Tibial artery (tissue), 4 donors: ENCODE measurements around the gene ZNF576.

Experiments used
- DNase-seq, 2 donors: peaks; one replicate each; pipeline ENCODE4 v3.0.0-alpha.2; 2019
- H3K27ac ChIP-seq, 2 donors: fragments of 200-600 bp; sonication (generic) in 1 of 2; 1 replicate in 1 of 2; 2 replicates in 1 of 2; pipeline ENCODE4 v1.5.1; 2018 to 2019; ENCODE audit warnings: mild to moderate bottlenecking in 1 of 2
- H3K27me3 ChIP-seq, 2 donors: fragments of 200-600 bp; sonication (generic) in 1 of 2; one replicate each; pipeline versions ENCODE4 v1.5.1 to v1.6.0; 2016 to 2019
- H3K36me3 ChIP-seq, 3 donors: fragments of 200-600 bp; sonication (generic) in 2 of 3; one replicate each; pipeline ENCODE4 v1.5.1; 2016 to 2019; ENCODE audit warnings: mild to moderate bottlenecking in 2 of 3
- H3K4me1 ChIP-seq, 4 donors: fragments of 200-600 bp; sonication (generic) in 2 of 4; 1 replicate in 3 of 4; 2 replicates in 1 of 4; pipeline ENCODE4 v1.5.1; 2016 to 2019
- H3K4me3 ChIP-seq, 2 donors: fragments of 200-600 bp; sonication (generic) in 1 of 2; 1 replicate in 1 of 2; 2 replicates in 1 of 2; pipeline ENCODE4 v1.5.1; 2018 to 2019; ENCODE audit warnings: mild to moderate bottlenecking in 2 of 2
- H3K9me3 ChIP-seq, 3 donors: fragments of 200-600 bp; sonication (generic) in 1 of 3; one replicate each; pipeline ENCODE4 v1.5.1; 2016 to 2019
- intact Hi-C: fragments of 100-400 bp; cut with DNase I; formaldehyde crosslinking; loops from one replicate; pipeline ENCODE4 v1.15.0; 2023; ENCODE audit warnings: low total_unique reads
- TF ChIP-seq, protein P1 (sequence below), 2 experiments: fragments of 200-600 bp in 1 of 2; fragments of 450-650 bp in 1 of 2; IDR thresholded peaks; one replicate each; pipeline ENCODE4 v1.5.1; 2017 to 2019; ENCODE audit warnings: antibody characterized with exemption in 2 of 2, mild to moderate bottlenecking in 1 of 2, moderate library complexity in 1 of 2

The ZNF576 gene

GRCh38 chr19:43575955-43576878, 20.2 kb upstream of the ZNF576 start:
- TF ChIP-seq, protein P1, sequence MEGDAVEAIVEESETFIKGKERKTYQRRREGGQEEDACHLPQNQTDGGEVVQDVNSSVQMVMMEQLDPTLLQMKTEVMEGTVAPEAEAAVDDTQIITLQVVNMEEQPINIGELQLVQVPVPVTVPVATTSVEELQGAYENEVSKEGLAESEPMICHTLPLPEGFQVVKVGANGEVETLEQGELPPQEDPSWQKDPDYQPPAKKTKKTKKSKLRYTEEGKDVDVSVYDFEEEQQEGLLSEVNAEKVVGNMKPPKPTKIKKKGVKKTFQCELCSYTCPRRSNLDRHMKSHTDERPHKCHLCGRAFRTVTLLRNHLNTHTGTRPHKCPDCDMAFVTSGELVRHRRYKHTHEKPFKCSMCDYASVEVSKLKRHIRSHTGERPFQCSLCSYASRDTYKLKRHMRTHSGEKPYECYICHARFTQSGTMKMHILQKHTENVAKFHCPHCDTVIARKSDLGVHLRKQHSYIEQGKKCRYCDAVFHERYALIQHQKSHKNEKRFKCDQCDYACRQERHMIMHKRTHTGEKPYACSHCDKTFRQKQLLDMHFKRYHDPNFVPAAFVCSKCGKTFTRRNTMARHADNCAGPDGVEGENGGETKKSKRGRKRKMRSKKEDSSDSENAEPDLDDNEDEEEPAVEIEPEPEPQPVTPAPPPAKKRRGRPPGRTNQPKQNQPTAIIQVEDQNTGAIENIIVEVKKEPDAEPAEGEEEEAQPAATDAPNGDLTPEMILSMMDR (IDR thresholded peaks at IDR 0.05), result no peak
- Histone ChIP-seq H3K4me1 (peaks cover 0 to 26% (median 11%) of the 10 kb centered on the region in 4 donors), H3K9me3 (no peaks in the 10 kb centered on the region), H3K27me3 (no peaks in the 10 kb centered on the region), H3K4me3 (peak overlapping the region; percentile 76 to 77), H3K27ac (peak overlapping the region; percentile 63 to 77), H3K36me3 (peaks cover 0 to 13% (median 4%) of the 10 kb centered on the region in 3 donors)
- DNase-seq, result no peak
- intact Hi-C loops, result loop anchor here (1.0 kb wide), 1 partner anchor 20 kb away; the partner anchor contains the start of genes IRGQ and ZNF576

- TF ChIP-seq, protein P1 (IDR thresholded peaks at IDR 0.05), result no peak
- Histone ChIP-seq H3K9me3 (no peaks in the 10 kb centered on the region), H3K36me3 (no peaks in the 10 kb centered on the region), H3K27me3 (no peaks in the 10 kb centered on the region), H3K4me3 (no peak overlapping the region), H3K27ac (no peak overlapping the region), H3K4me1 (peaks cover 0 to 31% (median 14%) of the 10 kb centered on the region in 4 donors)
- intact Hi-C loops, result no loop called here
- no peak for DNase-seq
Measured at GRCh38 chr19:43578787-43579186, 17.6 kb upstream of the ZNF576 start.

DNA sequence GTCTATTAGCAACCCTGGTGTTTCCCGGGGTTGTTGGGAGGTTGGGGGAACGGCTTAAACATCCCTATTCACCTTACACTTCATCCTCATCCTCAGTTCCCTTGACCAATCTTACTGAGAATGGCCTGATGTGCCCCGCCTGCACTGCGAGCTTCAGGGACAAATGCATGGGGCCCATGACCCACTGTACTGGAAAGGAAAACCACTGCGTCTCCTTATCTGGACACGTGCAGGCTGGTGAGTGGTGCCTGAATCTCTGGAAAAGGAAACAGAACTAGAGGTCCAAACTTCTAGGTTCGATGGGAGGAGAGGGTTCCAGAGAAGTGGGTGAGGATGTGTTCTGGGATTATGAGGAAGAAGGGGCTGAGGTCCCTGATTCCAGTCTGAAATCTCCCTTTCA, 14.9 kb upstream of the ZNF576 start:
- intact Hi-C loops, result no loop called here
- DNase-seq, result no peak
- H3K27ac ChIP-seq, result peak overlapping the region in 1 of 2 donors; percentile 65

GRCh38 chr19:43582495-43582894, 13.9 kb upstream of the ZNF576 start:
- H3K4me3 ChIP-seq, result no peak overlapping the region
- H3K36me3 ChIP-seq, result no peaks in the 10 kb centered on the region
- peaks cover 0 to 16% (median 3%) of the 10 kb centered on the region in 4 donors for H3K4me1 ChIP-seq
- intact Hi-C loops, result no loop called here
- DNase-seq, result no peak
- TF ChIP-seq, protein P1 (IDR thresholded peaks at IDR 0.05), result no peak
- no peaks in the 10 kb centered on the region for H3K27me3 ChIP-seq
- no peaks in the 10 kb centered on the region for H3K9me3 ChIP-seq
- no peak overlapping the region for H3K27ac ChIP-seq

More for the DNA sequence above, 14.9 kb upstream of the ZNF576 start:
- Histone ChIP-seq H3K36me3 (no peaks in the 10 kb centered on the region), H3K27me3 (no peaks in the 10 kb centered on the region), H3K9me3 (no peaks in the 10 kb centered on the region), H3K4me3 (peak overlapping the region; percentile 47 to 49), H3K4me1 (peaks cover 0 to 16% (median 3%) of the 10 kb centered on the region in 4 donors)
- TF ChIP-seq, protein P1 (IDR thresholded peaks at IDR 0.05), result no peak

GRCh38 chr19:43584484-43584883, 11.9 kb upstream of the ZNF576 start:
- TF ChIP-seq, protein P1 (IDR thresholded peaks at IDR 0.05), result no peak
- intact Hi-C loops, result no loop called here
- Histone ChIP-seq H3K4me1 (peaks cover 0 to 16% (median 3%) of the 10 kb centered on the region in 4 donors), H3K27ac (no peak overlapping the region), H3K4me3 (no peak overlapping the region), H3K36me3 (peaks cover 0 to 9% (median 0%) of the 10 kb centered on the region in 3 donors), H3K9me3 (no peaks in the 10 kb centered on the region), H3K27me3 (no peaks in the 10 kb centered on the region)
- no peak for DNase-seq
